ENCODE data around the gene SBNO2. TPM values are rescaled to one million over a fixed set of nuclear protein-coding genes. Genes with fewer than 3 reads are reported as not detected.

Gene SBNO2
- total RNA-seq, 1 experiment from 2014 or later, result 123 TPM

DNA sequence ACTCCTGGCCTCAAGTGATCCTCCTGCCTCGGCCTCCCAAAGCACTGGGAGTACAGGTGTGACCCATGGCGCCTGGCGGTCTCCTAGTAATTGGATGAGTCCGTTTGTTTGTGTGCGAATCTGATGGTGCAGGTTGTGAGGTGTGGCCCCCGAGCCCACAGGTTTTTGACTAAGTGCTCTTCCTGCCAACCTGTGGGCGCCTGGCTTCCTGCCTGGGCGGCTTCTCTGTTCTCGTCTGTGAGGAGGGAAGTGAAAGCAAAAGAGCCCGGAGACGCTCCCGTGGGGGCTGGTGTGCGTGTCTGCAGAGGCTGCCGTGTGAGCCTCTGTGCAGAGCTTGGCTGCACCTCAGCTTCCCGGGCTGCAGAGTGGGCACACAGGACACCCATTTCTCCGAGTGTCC, 97.1 kb downstream of the SBNO2 start:
- CTCF ChIA-PET, result interaction anchor here (0.6 to 1.2 kb wide), 3 partner anchors 19 to 140 kb away, joined by 3 to 5 read pairs (median 4); no protein-coding TSS in a partner anchor
- Mint-ChIP-seq H3K36me3 (ENCODE audit: insufficient read depth, unreplicated experiment) (peaks cover 12% of the 10 kb centered on the region), H3K9me3 (ENCODE audit: unreplicated experiment) (no peaks in the 10 kb centered on the region), H3K27ac (ENCODE audit: low read depth, unreplicated experiment) (no peak overlapping the region), H3K27me3 (ENCODE audit: insufficient read depth, unreplicated experiment) (no peaks in the 10 kb centered on the region), H3K4me3 (ENCODE audit: unreplicated experiment) (peak overlapping the region; percentile 19), H3K4me1 (ENCODE audit: insufficient read depth, unreplicated experiment) (peaks cover 8% of the 10 kb centered on the region)
- POLR2A ChIA-PET, result interaction anchor here (0.6 to 4.2 kb wide), 5 partner anchors 8 to 1073 kb away, joined by 3 to 20 read pairs (median 3); no protein-coding TSS in a partner anchor
- DNase-seq (ENCODE audit: unreplicated experiment), result peak; percentile 79
- BruUV-seq (replicated peaks), result no TSS peak
- intact Hi-C loops (cut with micrococcal nuclease), result no loop called here
- TF ChIP-seq CTCF (IDR thresholded peaks at IDR 0.05; ENCODE audit: unreplicated experiment), result no peak

DNA sequence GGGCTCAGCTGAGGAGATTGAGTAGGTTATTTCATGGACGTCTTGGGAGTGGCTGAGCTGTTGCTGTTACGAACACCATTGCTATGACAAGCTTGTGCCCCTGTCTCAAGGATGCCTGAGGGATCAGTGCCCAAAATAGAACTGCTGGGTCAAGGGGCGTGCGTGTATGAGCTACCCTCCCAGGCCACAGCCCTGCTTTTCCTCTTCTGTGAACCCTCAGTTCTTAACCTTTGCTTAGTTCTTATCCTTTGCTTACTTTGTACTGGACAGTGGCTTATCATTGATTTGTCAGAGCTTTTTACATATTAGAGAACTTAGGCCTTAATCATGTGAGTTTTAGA, 98.1 kb downstream of the SBNO2 start:
- Mint-ChIP-seq H3K9me3 (ENCODE audit: unreplicated experiment) (no peaks in the 10 kb centered on the region), H3K27ac (ENCODE audit: low read depth, unreplicated experiment) (no peak overlapping the region), H3K4me1 (ENCODE audit: insufficient read depth, unreplicated experiment) (peaks cover 8% of the 10 kb centered on the region), H3K27me3 (ENCODE audit: insufficient read depth, unreplicated experiment) (no peaks in the 10 kb centered on the region), H3K4me3 (ENCODE audit: unreplicated experiment) (peak overlapping the region; percentile 43), H3K36me3 (ENCODE audit: insufficient read depth, unreplicated experiment) (peaks cover 12% of the 10 kb centered on the region)
- intact Hi-C loops (cut with micrococcal nuclease), result no loop called here
- no TSS peak for BruUV-seq (replicated peaks)
- POLR2A ChIA-PET, result interaction anchor here (0.6 to 4.2 kb wide), 9 partner anchors 9 to 128 kb away, joined by 3 to 20 read pairs (median 5); partner anchors contain the start of gene CNN2
- no peak for TF ChIP-seq CTCF (IDR thresholded peaks at IDR 0.05; ENCODE audit: unreplicated experiment)
- CTCF ChIA-PET, result no interaction called here
- no peak for DNase-seq (ENCODE audit: unreplicated experiment)

- POLR2A ChIA-PET, result interaction anchor here (0.6 to 4.2 kb wide), 12 partner anchors 9 to 441 kb away, joined by 3 to 20 read pairs (median 5); partner anchors contain the start of genes ABCA7, ATP5F1D, CNN2 and POLRMT
- H3K27me3 Mint-ChIP-seq (ENCODE audit: insufficient read depth, unreplicated experiment), result no peaks in the 10 kb centered on the region
- H3K4me3 Mint-ChIP-seq (ENCODE audit: unreplicated experiment), result no peak overlapping the region
- peaks cover 8% of the 10 kb centered on the region for H3K4me1 Mint-ChIP-seq (ENCODE audit: insufficient read depth, unreplicated experiment)
- peak; percentile 87 for DNase-seq (ENCODE audit: unreplicated experiment)
- CTCF ChIA-PET, result interaction anchor here (0.8 to 1.4 kb wide), 2 partner anchors 17 to 23 kb away, joined by 4 read pairs; no protein-coding TSS in a partner anchor
- TF ChIP-seq CTCF (IDR thresholded peaks at IDR 0.05; ENCODE audit: unreplicated experiment), result no peak
- BruUV-seq (replicated peaks), result no TSS peak
- H3K27ac Mint-ChIP-seq (ENCODE audit: low read depth, unreplicated experiment), result no peak overlapping the region
- peaks cover under 1% of the 10 kb centered on the region for H3K36me3 Mint-ChIP-seq (ENCODE audit: insufficient read depth, unreplicated experiment)
- H3K9me3 Mint-ChIP-seq (ENCODE audit: unreplicated experiment), result no peaks in the 10 kb centered on the region
- intact Hi-C loops (cut with micrococcal nuclease), result no loop called here
These were observed 99.4 kb downstream of the SBNO2 start for GRCh38 chr19:1074544-1075283.

DNA sequence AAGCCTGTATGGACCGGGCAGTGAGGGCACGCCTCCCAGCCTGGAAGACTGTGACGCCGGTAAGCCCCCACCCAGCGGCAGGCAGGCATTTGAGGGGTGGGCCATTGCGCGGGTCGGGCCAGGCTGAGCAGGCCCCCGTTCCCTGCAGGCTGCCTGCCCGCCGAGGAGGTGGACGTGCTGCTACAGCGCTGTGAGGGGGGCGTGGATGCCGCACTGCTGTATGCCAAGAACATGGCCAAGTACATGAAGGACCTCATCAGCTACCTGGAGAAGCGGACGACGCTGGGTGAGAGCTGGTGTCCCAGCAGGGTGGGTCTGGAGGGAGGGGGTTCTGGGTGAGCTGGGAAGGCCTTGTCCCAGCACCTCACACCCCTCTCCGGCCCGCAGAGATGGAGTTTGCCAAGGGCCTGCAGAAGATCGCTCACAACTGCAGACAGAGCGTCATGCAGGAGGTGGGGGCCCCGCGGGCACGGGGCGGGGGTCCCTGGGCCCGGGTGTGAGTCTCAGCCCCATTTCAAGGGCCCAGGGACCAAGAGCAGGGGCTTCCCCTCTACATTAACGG, 100.0 kb downstream of the SBNO2 start:
- CTCF ChIA-PET, result interaction anchor here (1.4 to 1.5 kb wide), 2 partner anchors 9 to 16 kb away, joined by 4 to 6 read pairs; no protein-coding TSS in a partner anchor
- Mint-ChIP-seq H3K4me1 (ENCODE audit: insufficient read depth, unreplicated experiment) (peaks cover 10% of the 10 kb centered on the region), H3K27ac (ENCODE audit: low read depth, unreplicated experiment) (no peak overlapping the region), H3K9me3 (ENCODE audit: unreplicated experiment) (no peaks in the 10 kb centered on the region), H3K36me3 (ENCODE audit: insufficient read depth, unreplicated experiment) (peaks cover under 1% of the 10 kb centered on the region), H3K4me3 (ENCODE audit: unreplicated experiment) (no peak overlapping the region), H3K27me3 (ENCODE audit: insufficient read depth, unreplicated experiment) (no peaks in the 10 kb centered on the region)
- no TSS peak for BruUV-seq (replicated peaks)
- TF ChIP-seq CTCF (IDR thresholded peaks at IDR 0.05; ENCODE audit: unreplicated experiment), result no peak
- intact Hi-C loops (cut with micrococcal nuclease), result no loop called here
- POLR2A ChIA-PET, result interaction anchor here (0.6 to 4.2 kb wide), 10 partner anchors 9 to 441 kb away, joined by 3 to 20 read pairs (median 5); partner anchors contain the start of genes ABCA7, ATP5F1D, CNN2 and POLRMT
- DNase-seq (ENCODE audit: unreplicated experiment), result no peak

Measured in MCF 10A (cell line).